ES-I3 (cell line): ENCODE results near the gene KCTD16.

Experiments used
- H3K36me3 ChIP-seq: 2 replicates; pipeline ENCODE4 v1.6.1; 2013; ENCODE audit warnings: mild to moderate bottlenecking, low read length, control low read depth, moderate library complexity; ENCODE audit not compliant: insufficient read depth
- H3K4me1 ChIP-seq: 2 replicates; pipeline ENCODE4 v1.6.1; 2013; ENCODE audit warnings: mild to moderate bottlenecking, control low read depth, low read length; ENCODE audit not compliant: insufficient read depth
- H3K9ac ChIP-seq: 2 replicates; pipeline ENCODE4 v1.6.1; 2013; ENCODE audit warnings: low read depth, mild to moderate bottlenecking, low read length, moderate library complexity
- H3K9me3 ChIP-seq: 2 replicates; pipeline ENCODE4 v1.6.1; 2013; ENCODE audit warnings: mild to moderate bottlenecking, low read length, moderate library complexity; ENCODE audit not compliant: control insufficient read depth, insufficient read depth

The KCTD16 gene

DNA sequence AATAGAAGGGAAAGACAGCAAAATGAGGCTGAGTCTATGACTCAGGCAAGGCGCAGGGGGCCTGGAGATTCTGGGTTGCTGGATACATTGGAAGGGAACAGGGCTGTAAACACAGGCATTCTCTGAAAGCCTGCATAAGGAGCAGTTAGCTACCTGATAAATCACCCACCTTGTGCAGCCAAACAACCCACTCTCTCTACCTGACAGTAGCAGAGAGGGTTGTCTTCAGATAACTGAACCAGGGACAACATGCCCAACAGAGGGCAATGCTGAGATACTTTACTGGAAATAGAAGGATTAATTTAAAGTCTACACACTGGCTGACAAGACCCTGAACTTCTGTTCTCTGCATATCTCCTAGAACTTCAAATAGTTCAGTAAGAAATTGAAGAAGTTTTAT is 161.6 kb downstream of the KCTD16 start:
- Histone ChIP-seq H3K9me3 (no peaks in the 10 kb centered on the region), H3K36me3 (no peaks in the 10 kb centered on the region), H3K4me1 (no peaks in the 10 kb centered on the region), H3K9ac (no peak overlapping the region)

DNA sequence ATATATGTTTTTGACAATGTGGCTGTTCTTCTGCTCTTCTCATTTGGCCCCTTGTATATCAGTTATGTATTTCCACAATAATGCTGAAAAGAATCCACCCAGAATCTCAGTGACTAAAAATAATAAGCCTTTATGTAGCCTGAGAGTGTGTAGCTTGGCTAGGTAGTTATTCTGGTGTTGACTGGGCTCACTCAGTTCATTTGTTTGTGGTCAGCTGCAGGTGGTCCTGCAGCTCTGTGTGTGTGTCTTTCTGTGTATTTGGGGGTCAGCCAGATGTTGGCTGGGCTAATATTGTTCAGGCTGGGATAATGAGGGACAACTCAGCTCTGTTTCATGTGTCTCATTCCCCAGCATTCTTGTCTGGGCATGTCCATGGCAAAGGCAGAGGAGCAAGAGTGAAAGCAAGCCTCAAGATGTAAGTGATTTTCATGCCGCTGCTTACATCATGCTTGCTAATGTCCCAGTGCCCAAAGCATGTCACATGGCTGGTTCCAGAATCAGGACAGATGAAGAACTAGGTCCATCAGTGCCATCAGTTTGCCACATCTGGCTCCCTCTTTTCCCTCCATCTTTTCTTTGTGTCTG is 162.8 kb downstream of the KCTD16 start:
- Histone ChIP-seq H3K9me3 (no peaks in the 10 kb centered on the region), H3K9ac (no peak overlapping the region), H3K4me1 (no peaks in the 10 kb centered on the region), H3K36me3 (no peaks in the 10 kb centered on the region)

DNA sequence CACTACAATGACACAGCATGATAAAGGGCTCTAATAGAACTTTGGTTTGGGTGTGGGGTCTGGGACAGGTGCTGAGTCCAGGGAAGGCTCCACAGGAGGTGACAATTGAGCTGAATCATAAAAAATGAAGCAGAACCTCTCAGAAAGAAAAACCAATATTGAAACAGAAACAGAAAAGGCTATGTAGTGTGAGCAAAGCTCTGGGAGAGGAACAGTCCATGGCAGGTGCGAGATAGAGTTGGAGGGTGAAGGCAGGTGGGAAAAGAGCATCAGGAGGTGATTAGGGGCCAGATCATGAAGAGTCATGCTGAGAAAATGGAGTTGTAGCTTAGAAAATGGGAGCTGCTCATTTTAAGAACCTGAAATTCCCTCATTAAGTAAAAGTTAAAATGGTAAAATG is 164.9 kb downstream of the KCTD16 start:
- no peak overlapping the region for H3K9ac ChIP-seq
- H3K36me3 ChIP-seq = no peaks in the 10 kb centered on the region
- no peaks in the 10 kb centered on the region for H3K4me1 ChIP-seq
- no peaks in the 10 kb centered on the region for H3K9me3 ChIP-seq

DNA sequence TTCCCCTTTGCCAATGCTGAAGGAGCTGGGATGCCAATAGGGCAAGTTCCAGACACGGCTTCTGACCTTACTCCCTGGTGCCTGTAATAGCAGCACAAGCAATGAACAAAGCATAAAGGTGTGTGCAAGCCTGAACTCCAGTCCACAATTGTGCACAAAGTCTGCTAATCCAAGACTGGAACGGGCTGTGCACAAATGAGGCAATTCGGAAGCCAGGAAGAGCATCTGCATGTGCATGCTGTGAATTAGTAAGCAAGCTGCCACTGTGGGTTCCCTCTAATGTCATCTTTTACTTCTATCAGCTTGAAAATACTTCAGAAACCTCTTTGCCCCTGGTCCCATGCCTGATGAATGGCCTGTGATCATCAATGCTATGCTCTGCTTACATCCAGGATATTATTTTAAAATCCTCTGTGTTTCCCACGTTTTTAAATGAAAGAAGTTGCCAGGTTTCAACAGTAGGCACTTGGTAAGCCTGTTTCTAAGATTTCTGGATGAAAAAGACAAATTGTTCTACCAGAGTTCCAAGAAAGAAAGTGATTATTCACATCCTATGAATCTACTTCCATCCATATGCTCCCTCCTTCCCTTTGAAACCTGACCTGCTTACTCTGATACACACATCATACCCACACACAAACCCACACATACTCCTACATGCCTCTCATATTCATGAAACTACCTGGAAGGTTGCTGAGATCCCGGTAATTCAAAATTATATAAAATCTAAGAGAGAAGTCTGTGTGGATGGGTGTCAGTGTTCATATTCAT is 165.7 kb downstream of the KCTD16 start:
- Histone ChIP-seq H3K4me1 (no peaks in the 10 kb centered on the region), H3K9me3 (no peaks in the 10 kb centered on the region), H3K9ac (no peak overlapping the region), H3K36me3 (no peaks in the 10 kb centered on the region)

DNA sequence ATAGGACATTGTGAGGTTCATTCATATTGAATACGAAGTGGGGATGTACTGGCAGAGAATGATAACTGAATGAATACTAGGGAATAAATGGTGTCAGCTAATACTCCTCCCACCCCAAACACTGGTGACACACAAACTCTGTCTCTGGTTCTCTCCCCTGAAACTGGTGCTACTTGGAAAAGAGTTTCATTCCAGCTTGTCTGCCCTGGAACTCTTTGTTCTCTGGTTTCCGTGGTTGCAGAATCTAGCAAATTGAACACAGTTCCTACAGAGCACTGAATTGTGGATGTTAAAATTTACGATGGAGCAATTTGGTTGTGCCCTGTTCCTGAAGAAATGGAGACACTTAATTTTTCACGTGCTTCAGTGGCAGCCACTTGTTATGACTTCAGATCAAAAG is 181.7 kb downstream of the KCTD16 start:
- Histone ChIP-seq H3K36me3 (no peaks in the 10 kb centered on the region), H3K9ac (no peak overlapping the region), H3K4me1 (peaks cover 9% of the 10 kb centered on the region), H3K9me3 (no peaks in the 10 kb centered on the region)

DNA sequence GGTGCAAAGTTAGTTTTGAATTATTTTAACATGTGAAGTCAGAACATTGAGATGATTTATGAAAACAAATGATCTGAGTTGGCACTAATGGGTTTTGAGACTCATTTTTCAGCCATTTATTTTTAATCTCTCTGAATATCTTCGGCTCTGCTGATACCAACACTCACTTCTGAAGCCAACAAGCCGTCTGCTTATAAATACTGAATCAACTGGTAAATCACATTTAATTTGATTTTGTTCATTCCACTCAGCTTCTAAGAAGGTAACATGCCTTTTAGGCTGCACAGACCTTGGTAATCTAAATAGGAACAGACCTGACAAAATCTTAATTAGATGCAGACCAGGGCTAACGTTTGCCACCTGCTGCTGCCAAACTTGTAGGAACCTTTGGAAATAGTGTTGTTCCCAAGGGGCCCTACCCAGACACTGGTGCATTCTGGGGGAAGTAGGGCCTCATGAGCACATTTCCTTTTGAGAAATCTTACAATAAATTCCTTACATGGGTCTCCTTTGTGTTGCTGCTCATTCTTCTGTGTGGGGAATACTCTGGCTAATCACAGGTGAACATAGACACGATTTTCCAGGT is 182.2 kb downstream of the KCTD16 start:
- Histone ChIP-seq H3K36me3 (no peaks in the 10 kb centered on the region), H3K9me3 (no peaks in the 10 kb centered on the region), H3K4me1 (peaks cover 10% of the 10 kb centered on the region), H3K9ac (no peak overlapping the region)

DNA sequence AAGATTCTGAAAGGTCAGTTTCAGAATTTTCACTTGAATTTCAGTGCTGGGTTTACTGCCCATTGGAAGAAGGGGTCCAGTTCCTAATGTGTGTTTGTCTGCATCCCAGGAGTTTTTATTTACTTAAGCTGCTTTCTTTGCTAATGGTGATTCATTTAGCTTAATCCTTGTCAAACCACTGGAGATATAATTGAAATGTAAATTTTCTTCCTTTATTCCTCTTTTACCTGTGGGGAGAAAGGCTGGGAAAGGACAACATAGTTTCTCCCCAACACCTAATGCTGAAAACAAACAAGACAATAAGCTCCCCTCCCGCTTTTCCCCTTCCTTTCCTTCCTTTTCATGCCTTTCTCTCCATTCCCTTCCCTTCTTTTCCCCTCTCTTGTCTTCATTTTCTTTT is 185.8 kb downstream of the KCTD16 start:
- Histone ChIP-seq H3K36me3 (no peaks in the 10 kb centered on the region), H3K4me1 (peaks cover 10% of the 10 kb centered on the region), H3K9ac (no peak overlapping the region), H3K9me3 (no peaks in the 10 kb centered on the region)

DNA sequence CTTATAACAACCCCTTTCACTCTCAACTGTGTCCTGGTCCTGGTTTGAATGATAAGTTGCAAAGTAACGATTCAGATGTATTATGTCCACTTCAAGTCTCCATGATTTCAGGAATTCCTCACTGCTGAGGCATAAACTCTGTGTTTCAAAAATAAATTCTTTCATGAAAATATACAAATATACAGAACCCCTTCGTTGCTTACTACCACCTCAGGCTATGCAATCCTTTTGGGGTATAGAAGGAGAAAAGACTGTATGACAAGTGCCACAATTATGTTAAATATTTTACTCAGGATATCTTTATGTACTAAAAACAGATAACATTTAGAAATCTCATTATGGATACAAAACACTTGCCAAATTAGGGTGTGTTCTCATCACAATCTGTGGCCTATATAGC is 190.7 kb downstream of the KCTD16 start:
- Histone ChIP-seq H3K9me3 (no peaks in the 10 kb centered on the region), H3K9ac (no peak overlapping the region), H3K4me1 (peaks cover 10% of the 10 kb centered on the region), H3K36me3 (no peaks in the 10 kb centered on the region)

DNA sequence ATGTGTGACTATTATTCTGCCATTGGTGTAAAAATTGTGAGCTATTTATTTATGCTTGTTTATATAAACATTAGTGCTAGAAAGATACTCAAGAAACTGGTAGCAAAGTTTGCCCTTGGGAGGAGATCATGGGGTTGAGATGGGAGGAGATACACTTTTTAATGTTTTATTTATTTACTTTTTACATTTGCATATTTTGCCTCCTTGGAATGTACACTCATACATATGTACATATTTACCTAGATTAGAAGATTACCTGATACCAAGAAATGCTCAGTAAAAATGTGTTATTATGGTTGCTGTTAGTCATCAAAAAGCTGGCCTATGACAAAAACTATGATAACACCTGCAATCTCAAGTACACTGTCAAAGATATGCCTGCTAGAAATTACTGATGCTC is 195.2 kb downstream of the KCTD16 start:
- H3K36me3 ChIP-seq = no peaks in the 10 kb centered on the region
- H3K9ac ChIP-seq = no peak overlapping the region
- no peaks in the 10 kb centered on the region for H3K4me1 ChIP-seq
- H3K9me3 ChIP-seq = no peaks in the 10 kb centered on the region

DNA sequence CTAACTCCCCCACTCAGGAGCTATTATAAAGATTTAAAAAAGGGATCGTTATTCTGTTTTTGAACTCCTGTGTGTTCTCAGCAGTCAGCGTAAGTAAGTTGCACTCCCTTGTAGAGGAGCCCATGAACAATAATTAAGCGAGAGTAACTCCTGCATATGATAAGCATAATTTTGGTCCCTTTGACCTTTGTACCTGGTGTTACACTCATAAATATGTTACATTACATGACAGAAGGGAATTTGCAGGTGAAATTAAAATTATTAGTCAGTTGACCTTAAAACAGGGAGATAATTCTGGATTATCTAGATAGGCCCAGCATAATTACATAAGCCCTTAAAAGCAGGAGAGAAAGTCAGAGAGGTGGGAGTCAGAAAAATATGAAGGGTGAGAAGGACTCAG is 197.3 kb downstream of the KCTD16 start:
- H3K4me1 ChIP-seq = no peaks in the 10 kb centered on the region
- no peak overlapping the region for H3K9ac ChIP-seq
- H3K36me3 ChIP-seq = no peaks in the 10 kb centered on the region
- H3K9me3 ChIP-seq = no peaks in the 10 kb centered on the region

DNA sequence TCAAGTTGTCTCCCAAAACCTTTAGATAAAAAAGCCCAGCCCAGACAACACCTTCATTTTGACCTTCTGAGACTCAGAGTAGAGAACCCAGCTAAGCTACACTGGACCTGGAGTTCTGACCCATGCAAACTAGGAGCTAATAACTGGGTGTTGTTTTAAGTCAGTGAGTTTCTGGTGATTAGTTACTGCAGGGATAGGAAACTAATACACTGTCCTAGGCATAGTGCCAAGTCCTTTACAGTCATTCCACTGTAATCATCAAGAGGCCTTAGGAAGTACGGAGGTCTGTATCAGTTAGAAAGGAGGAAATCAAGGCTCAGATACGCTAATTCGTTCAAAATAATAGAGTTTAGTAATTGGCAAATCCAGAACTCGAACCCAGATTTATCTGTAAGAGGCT is 197.9 kb downstream of the KCTD16 start:
- Histone ChIP-seq H3K9me3 (no peaks in the 10 kb centered on the region), H3K36me3 (no peaks in the 10 kb centered on the region), H3K9ac (no peak overlapping the region), H3K4me1 (no peaks in the 10 kb centered on the region)

DNA sequence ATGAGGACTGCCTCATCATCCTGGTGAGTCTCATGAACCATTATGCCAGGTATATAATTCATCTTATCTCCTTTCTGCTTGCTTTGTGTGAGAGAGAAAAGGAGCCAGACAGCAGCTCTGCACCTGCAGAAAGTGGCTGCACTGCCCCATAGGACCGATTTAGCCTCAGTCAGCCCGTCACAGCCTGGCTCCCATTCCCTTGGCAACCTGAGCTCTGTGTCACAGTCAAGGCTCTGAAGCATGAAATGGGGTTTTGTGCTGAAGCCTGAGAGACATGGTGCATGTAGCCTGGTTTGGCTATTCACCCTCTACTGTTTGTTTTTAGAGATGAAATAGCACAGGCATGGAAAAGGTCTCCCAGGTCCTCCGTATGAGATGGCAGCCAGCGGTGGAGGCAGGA is 198.3 kb downstream of the KCTD16 start:
- Histone ChIP-seq H3K36me3 (no peaks in the 10 kb centered on the region), H3K4me1 (no peaks in the 10 kb centered on the region), H3K9me3 (no peaks in the 10 kb centered on the region), H3K9ac (no peak overlapping the region)

DNA sequence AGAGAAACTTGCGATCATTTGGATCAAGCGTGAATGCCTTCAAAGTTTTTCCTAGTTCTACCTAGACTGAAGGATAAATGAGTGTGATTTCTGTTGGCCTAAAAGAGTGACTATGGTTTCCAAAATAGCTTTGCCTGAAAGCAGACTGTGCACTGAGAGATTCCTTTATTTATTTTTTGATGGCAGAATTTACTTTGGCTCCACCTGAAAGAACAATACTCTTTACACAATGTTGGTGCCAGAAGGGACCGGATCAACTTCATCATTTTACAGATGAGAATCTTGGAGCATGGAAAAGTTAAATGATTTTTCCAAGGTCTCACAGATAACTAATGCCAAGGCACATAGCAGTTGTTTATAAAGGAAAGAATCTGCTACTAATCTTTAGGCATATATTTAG is 199.6 kb downstream of the KCTD16 start:
- Histone ChIP-seq H3K4me1 (no peaks in the 10 kb centered on the region), H3K36me3 (no peaks in the 10 kb centered on the region), H3K9ac (no peak overlapping the region)

DNA sequence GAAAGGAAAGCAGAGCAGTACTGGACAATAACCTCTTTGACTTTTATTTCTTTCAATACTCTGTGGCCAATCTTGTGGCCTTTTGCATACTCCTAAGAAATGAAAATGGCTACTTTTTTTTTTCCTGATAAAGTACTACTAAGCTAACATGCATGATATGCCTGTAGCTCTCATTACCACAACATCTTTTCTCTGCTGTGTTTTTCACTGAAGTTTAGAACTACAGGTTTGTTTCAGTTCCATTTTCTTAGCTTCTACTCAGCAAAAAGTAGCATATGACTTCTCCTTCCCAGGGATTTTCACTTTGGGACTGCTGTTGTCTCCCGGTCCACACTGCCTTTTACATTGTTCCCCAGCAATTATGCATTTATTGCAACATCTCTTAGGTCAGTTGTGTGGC is 204.0 kb downstream of the KCTD16 start:
- no peaks in the 10 kb centered on the region for H3K9me3 ChIP-seq
- H3K9ac ChIP-seq = no peak overlapping the region
- no peaks in the 10 kb centered on the region for H3K36me3 ChIP-seq
- no peaks in the 10 kb centered on the region for H3K4me1 ChIP-seq

More for the DNA sequence above, 199.6 kb downstream of the KCTD16 start:
- H3K9me3 ChIP-seq = no peaks in the 10 kb centered on the region

DNA sequence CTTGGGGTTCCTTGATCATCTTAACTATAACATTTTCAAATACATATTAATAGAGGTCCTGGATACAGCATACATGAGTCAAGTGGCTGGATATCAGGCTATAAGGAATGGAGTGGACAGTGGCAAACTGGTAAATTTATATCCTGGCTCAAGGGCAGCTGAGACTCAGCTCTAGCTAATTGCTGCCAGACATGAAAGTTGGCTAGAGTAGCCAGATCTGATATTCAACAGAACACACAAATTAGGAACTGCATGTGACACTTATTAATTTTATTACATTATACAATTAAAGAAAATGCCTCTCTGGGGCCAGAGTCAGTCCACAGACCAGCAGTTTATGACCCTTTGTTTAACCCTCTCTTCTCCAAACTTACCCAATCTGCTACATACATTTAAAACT is 206.5 kb downstream of the KCTD16 start:
- H3K9me3 ChIP-seq = no peaks in the 10 kb centered on the region
- H3K4me1 ChIP-seq = no peaks in the 10 kb centered on the region
- no peak overlapping the region for H3K9ac ChIP-seq
- no peaks in the 10 kb centered on the region for H3K36me3 ChIP-seq
